ENCODE measurements around the gene GMPR2.

Gene GMPR2

DNA sequence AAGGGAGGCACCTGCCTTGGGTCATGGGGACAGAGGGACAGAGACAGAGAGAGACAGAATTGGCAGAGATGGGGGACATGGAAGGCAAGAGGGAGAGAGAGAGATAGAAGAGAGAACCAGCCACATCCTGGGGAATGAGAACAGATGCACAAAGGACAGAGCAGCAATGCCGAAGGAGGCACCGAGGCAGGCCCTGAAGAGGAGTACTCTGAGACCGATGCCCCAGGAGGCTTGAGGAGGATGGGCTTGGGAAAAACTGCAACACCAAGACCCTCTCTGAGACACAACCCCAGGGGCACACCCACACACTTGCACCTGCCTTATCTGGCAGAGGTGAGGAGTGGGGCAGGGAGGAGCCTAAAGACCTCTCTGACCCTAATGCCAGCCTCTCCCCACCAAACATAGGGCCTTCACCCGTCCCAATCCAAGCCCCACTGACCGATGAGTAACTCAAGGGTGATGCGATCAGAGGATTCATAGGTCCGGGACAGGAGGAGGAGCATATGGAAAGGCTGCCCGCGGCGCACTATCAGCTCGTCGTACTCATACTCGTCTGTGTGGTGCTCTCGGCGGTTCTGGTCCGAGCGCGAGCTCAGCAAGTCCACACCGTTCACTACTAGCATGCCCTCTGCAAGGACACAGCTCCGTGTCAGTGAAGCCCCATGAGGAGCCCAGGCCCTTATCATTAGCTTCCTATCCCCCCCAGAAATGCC, 28.7 kb downstream of the GMPR2 start:
- Histone ChIP-seq H3K4me3 (ENCODE audit: low read depth, low read length) (no peak overlapping the region), H3K36me3 (ENCODE audit: insufficient read depth, low read length) (no peaks in the 10 kb centered on the region), H3K4me1 (ENCODE audit: control insufficient read depth, insufficient read depth, low read length, unreplicated experiment) (peaks cover 8% of the 10 kb centered on the region), H3K27me3 (ENCODE audit: insufficient read depth, low read length) (no peaks in the 10 kb centered on the region), H3K27ac (ENCODE audit: low read depth, low read length) (no peak overlapping the region), H2AFZ (ENCODE audit: low read length, unreplicated experiment) (no peak overlapping the region), H3K79me2 (ENCODE audit: control insufficient read depth, insufficient read depth, low read length, unreplicated experiment) (no peaks in the 10 kb centered on the region)

GRCh38 chr14:24261969-24262327, 29.2 kb downstream of the GMPR2 start:
- Histone ChIP-seq H2AFZ (ENCODE audit: low read length, unreplicated experiment) (no peak overlapping the region), H3K27me3 (ENCODE audit: insufficient read depth, low read length) (no peaks in the 10 kb centered on the region), H3K27ac (ENCODE audit: low read depth, low read length) (no peak overlapping the region), H3K79me2 (ENCODE audit: control insufficient read depth, insufficient read depth, low read length, unreplicated experiment) (no peaks in the 10 kb centered on the region), H3K36me3 (ENCODE audit: insufficient read depth, low read length) (no peaks in the 10 kb centered on the region), H3K4me3 (ENCODE audit: low read depth, low read length) (no peak overlapping the region), H3K4me1 (ENCODE audit: control insufficient read depth, insufficient read depth, low read length, unreplicated experiment) (peaks cover 8% of the 10 kb centered on the region)

DNA sequence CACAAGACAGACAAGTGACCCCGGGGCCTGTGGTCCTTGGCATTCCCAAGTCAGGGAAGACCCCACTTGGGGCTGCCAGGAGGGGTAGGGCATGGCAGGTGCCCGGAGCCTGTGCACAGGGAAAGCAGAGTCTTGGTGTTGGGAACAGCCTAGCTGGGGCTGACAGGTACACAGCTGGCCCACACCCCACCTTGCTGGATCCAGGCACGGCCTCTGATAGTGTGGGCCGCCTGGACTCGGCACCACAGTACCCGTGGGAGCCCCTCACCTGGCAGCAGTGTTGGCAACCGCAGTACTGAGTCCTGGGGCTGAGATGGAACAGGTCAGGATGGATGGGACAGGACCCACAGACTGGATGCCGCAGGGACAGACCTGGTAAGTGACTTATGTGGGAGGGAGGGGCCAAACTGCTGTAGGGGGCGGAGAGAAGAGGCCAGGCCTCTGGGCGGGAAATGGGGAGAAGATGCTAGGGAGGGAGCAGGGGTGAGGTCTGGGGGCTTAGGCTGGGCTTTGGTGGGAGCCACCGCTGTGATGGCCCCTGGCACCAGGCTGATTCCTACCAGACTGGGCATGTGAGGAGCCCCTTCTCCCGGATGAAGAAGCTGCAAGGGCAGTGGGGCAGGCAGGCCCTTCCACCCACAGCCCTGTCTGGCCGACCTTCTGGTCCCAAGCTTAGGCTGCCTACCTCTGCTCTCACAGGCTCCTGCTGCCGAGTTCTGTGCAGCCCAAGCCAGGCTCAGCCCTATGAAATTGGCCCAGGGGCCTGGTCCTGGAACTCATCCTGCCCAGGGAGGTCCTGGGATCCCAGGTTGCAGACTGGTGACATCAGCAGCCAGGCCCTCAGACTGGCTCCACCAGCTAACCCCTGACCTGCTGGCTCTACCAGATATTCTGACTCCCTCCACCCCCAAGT, 30.3 kb downstream of the GMPR2 start, which contains the start of gene TGM1:
TGM1 (minus strand) TSS at position 357 of the 913 bp plus-strand sequence. CDS start 825 bp downstream, outside the sequence.
- H3K27me3 ChIP-seq (ENCODE audit: insufficient read depth, low read length) = no peaks in the 10 kb centered on the region
- peaks cover 8% of the 10 kb centered on the region for H3K4me1 ChIP-seq (ENCODE audit: control insufficient read depth, insufficient read depth, low read length, unreplicated experiment)
- H3K36me3 ChIP-seq (ENCODE audit: insufficient read depth, low read length) = no peaks in the 10 kb centered on the region
- H3K4me3 ChIP-seq (ENCODE audit: low read depth, low read length) = no peak within 1 kb of the TSS
- H2AFZ ChIP-seq (ENCODE audit: low read length, unreplicated experiment) = no peak within 1 kb of the TSS
- H3K79me2 ChIP-seq (ENCODE audit: control insufficient read depth, insufficient read depth, low read length, unreplicated experiment) = no peaks in the 10 kb centered on the region
- H3K27ac ChIP-seq (ENCODE audit: low read depth, low read length) = no peak within 1 kb of the TSS

- Histone ChIP-seq H2AFZ (ENCODE audit: low read length, unreplicated experiment) (no peak overlapping the region), H3K36me3 (ENCODE audit: insufficient read depth, low read length) (no peaks in the 10 kb centered on the region), H3K4me3 (ENCODE audit: low read depth, low read length) (no peak overlapping the region), H3K4me1 (ENCODE audit: control insufficient read depth, insufficient read depth, low read length, unreplicated experiment) (peaks cover 8% of the 10 kb centered on the region), H3K27me3 (ENCODE audit: insufficient read depth, low read length) (no peaks in the 10 kb centered on the region), H3K27ac (ENCODE audit: low read depth, low read length) (no peak overlapping the region), H3K79me2 (ENCODE audit: control insufficient read depth, insufficient read depth, low read length, unreplicated experiment) (no peaks in the 10 kb centered on the region)
Measured at GRCh38 chr14:24263848-24264247, 31.1 kb downstream of the GMPR2 start.

DNA sequence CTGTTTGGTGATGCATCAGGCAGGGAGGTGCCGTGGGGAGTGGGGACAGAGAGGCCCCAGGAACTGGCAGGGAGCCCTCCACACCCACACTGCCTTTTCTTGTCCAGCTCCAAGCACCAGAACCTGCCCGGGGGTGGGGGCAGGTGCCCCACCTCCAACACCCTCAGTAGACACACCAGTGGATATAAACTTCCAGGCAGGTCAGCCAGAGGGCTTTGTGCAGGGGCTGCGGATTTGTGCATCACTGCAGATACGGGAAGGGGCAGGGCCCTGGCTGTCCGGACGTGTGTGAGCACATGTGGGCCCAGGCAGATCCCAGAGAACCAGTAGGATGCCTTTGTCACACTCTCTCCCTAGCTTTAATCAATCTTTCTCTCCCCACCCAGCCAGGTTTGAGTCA, 31.6 kb downstream of the GMPR2 start:
- Histone ChIP-seq H3K4me3 (ENCODE audit: low read depth, low read length) (no peak overlapping the region), H2AFZ (ENCODE audit: low read length, unreplicated experiment) (no peak overlapping the region), H3K27ac (ENCODE audit: low read depth, low read length) (no peak overlapping the region), H3K4me1 (ENCODE audit: control insufficient read depth, insufficient read depth, low read length, unreplicated experiment) (peaks cover 3% of the 10 kb centered on the region), H3K27me3 (ENCODE audit: insufficient read depth, low read length) (no peaks in the 10 kb centered on the region), H3K79me2 (ENCODE audit: control insufficient read depth, insufficient read depth, low read length, unreplicated experiment) (no peaks in the 10 kb centered on the region), H3K36me3 (ENCODE audit: insufficient read depth, low read length) (no peaks in the 10 kb centered on the region)

- H3K36me3 ChIP-seq (ENCODE audit: insufficient read depth, low read length) = no peaks in the 10 kb centered on the region
- H3K4me3 ChIP-seq (ENCODE audit: low read depth, low read length) = no peak overlapping the region
- H3K79me2 ChIP-seq (ENCODE audit: control insufficient read depth, insufficient read depth, low read length, unreplicated experiment) = no peaks in the 10 kb centered on the region
- H3K27ac ChIP-seq (ENCODE audit: low read depth, low read length) = no peak overlapping the region
- no peaks in the 10 kb centered on the region for H3K27me3 ChIP-seq (ENCODE audit: insufficient read depth, low read length)
- H2AFZ ChIP-seq (ENCODE audit: low read length, unreplicated experiment) = no peak overlapping the region
- no peaks in the 10 kb centered on the region for H3K4me1 ChIP-seq (ENCODE audit: control insufficient read depth, insufficient read depth, low read length, unreplicated experiment)
Measured at GRCh38 chr14:24266344-24267244, 33.9 kb downstream of the GMPR2 start.

GRCh38 chr14:24267516-24267915, 34.8 kb downstream of the GMPR2 start:
- Histone ChIP-seq H3K27me3 (ENCODE audit: insufficient read depth, low read length) (no peaks in the 10 kb centered on the region), H3K36me3 (ENCODE audit: insufficient read depth, low read length) (no peaks in the 10 kb centered on the region), H2AFZ (ENCODE audit: low read length, unreplicated experiment) (no peak overlapping the region), H3K4me1 (ENCODE audit: control insufficient read depth, insufficient read depth, low read length, unreplicated experiment) (peaks cover 4% of the 10 kb centered on the region), H3K27ac (ENCODE audit: low read depth, low read length) (no peak overlapping the region), H3K4me3 (ENCODE audit: low read depth, low read length) (no peak overlapping the region), H3K79me2 (ENCODE audit: control insufficient read depth, insufficient read depth, low read length, unreplicated experiment) (no peaks in the 10 kb centered on the region)

DNA sequence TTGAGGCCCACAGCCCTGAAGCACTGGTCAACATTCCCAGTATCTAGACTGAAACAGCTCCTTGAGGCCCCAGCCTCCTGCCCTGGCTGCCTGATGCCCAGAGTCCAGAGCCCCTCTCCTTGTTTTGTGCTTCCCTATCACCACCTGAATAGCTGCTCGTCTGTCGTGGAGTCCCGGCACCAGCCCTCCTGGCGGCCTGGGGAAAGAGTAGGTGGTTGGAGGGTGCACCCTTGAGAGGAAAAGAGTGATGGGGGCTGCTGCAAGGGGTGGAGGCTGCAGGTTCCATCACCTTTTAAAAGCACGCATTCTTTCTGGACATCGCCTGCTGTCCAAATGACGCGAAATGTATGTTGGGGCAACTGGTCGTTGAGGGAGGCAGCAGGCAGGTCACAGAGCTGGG, 35.5 kb downstream of the GMPR2 start:
- Histone ChIP-seq H3K27ac (ENCODE audit: low read depth, low read length) (no peak overlapping the region), H3K36me3 (ENCODE audit: insufficient read depth, low read length) (no peaks in the 10 kb centered on the region), H2AFZ (ENCODE audit: low read length, unreplicated experiment) (no peak overlapping the region), H3K4me1 (ENCODE audit: control insufficient read depth, insufficient read depth, low read length, unreplicated experiment) (peaks cover 4% of the 10 kb centered on the region), H3K27me3 (ENCODE audit: insufficient read depth, low read length) (no peaks in the 10 kb centered on the region), H3K79me2 (ENCODE audit: control insufficient read depth, insufficient read depth, low read length, unreplicated experiment) (no peaks in the 10 kb centered on the region), H3K4me3 (ENCODE audit: low read depth, low read length) (no peak overlapping the region)

DNA sequence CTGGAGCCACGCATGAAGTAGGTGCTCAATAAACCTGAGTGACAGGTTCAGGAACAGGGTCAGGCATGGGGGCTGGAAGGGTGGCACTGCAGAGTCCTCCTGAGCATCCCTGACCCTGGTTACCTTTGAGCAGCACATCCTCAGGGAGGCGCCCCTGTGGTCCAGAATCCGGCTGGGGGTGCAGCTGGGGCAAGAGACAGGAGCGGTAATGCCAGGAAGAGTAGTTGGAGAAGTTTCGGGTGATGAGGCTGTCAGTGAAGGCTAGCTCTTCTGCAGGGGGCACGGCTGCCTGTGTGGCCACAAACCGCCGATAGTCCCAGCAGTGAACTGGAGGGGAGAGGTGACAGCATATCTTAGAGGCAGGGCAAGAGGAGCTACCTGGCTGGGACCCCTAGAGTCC, 36.6 kb downstream of the GMPR2 start:
- no peak overlapping the region for H3K4me3 ChIP-seq (ENCODE audit: low read depth, low read length)

GRCh38 chr14:24269910-24270536, 37.3 kb downstream of the GMPR2 start:
- Histone ChIP-seq H3K4me3 (ENCODE audit: low read depth, low read length) (no peak overlapping the region), H3K4me1 (ENCODE audit: control insufficient read depth, insufficient read depth, low read length, unreplicated experiment) (peaks cover 4% of the 10 kb centered on the region), H3K79me2 (ENCODE audit: control insufficient read depth, insufficient read depth, low read length, unreplicated experiment) (no peaks in the 10 kb centered on the region), H3K27me3 (ENCODE audit: insufficient read depth, low read length) (no peaks in the 10 kb centered on the region), H3K27ac (ENCODE audit: low read depth, low read length) (no peak overlapping the region), H2AFZ (ENCODE audit: low read length, unreplicated experiment) (no peak overlapping the region), H3K36me3 (ENCODE audit: insufficient read depth, low read length) (no peaks in the 10 kb centered on the region)

More for the DNA sequence above, 36.6 kb downstream of the GMPR2 start:
- Histone ChIP-seq H3K79me2 (ENCODE audit: control insufficient read depth, insufficient read depth, low read length, unreplicated experiment) (no peaks in the 10 kb centered on the region), H3K27me3 (ENCODE audit: insufficient read depth, low read length) (no peaks in the 10 kb centered on the region), H3K4me1 (ENCODE audit: control insufficient read depth, insufficient read depth, low read length, unreplicated experiment) (peaks cover 4% of the 10 kb centered on the region), H3K27ac (ENCODE audit: low read depth, low read length) (no peak overlapping the region), H2AFZ (ENCODE audit: low read length, unreplicated experiment) (no peak overlapping the region), H3K36me3 (ENCODE audit: insufficient read depth, low read length) (no peaks in the 10 kb centered on the region)

All from ACC112 (cell line).